Stimulated activated CD8-positive, alpha-beta memory T cell treated with anti-CD3 and anti-CD28 coated beads, Interleukin-7, amount 100 ng/mL, for 4 hours (primary cell): ENCODE results near the gene RNF212.
A peak's percentile ranks its signal among the peaks of the same experiment; 100 is the strongest.

Source experiments
- DNase-seq, 2 donors: peaks; one replicate each; pipeline ENCODE4 v3.0.0-alpha.2; 2020; ENCODE audit warnings: low read depth in 2 of 2

Gene RNF212

DNA sequence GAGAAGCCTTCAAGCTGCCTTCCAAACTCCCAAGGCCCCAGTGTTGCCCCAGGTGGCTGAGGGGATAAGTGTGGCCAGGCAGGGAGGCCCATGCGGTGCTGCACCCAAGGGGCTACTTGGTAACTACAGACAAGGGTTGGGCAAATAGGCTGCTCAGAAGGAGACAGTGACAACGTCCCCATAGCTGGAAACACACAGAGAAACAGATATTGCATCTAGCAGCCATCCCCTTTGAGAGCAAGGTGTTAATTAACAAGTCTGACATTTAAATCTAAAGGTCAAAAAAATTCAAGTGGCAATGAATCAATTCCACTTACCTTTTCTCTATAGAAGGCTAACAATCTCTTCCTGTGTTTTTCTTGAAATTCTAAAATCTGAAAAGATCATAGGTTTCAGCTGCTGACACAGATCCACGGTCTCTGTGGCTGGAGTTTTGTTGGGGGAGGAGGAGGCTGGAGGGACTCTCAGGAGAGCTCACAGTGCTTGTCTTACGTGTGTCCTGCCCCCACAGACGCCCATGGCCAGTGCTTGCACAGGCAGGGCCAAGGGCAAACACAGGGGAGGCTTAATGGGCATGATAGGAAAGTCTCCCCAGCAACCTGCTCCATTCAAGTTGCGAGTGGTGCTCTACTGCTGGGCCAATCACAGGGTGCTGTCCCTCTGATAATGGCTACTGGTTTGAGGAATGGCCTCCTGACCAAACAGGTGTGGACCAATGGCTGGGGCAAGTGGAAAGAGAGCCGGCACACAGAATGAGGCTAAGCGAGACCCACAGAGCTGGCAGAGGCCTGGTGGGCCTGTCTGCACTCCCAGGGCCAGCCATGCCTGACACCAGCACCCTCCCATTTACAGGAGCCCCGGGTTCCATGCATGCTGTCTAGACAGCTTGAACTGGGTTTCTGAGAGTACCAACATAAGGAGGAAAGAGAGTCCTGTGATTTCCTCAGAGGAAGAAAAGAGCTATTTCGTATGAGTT, 22.6 kb downstream of the RNF212 start:
- DNase-seq, result no peak

DNA sequence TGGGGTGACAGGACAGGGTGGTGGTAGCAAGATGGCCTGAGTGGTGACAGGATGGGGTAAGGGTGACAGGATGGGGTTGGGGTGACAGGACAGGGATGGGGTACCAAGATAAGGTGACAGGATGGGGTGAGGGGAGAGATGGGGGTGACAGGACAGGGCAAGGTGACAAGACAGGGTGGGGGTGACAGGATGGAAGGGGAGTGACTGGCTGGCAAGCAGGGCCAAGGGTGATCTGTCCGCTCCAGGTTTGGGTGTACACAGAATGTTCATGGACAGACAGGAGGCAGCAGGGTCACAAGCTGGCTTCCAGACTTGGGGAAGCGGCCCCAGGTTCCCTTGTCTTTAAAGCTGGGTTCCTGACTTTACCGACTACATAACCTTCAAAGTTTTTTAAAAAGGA, 23.3 kb downstream of the RNF212 start:
- no peak for DNase-seq

DNA sequence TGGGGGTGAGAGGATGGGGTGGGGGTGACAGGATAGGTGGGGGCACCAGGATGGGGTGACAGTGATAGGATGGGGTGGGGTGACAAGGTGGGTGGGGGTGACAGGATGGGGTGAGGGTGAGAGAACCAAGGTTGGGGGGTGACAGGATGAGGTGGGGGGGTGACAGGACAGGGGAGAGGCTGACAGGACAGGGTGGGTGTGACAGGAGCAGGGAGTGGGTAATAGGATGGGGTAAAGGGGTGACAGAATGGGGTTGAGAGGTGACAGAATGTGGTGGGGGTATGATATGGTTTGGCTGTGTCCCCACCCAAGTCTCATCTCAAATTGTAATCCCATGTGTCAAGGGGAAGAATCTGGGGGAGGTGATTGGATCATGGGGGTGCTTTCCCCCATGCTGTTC, 26.0 kb downstream of the RNF212 start:
- no peak for DNase-seq

DNA sequence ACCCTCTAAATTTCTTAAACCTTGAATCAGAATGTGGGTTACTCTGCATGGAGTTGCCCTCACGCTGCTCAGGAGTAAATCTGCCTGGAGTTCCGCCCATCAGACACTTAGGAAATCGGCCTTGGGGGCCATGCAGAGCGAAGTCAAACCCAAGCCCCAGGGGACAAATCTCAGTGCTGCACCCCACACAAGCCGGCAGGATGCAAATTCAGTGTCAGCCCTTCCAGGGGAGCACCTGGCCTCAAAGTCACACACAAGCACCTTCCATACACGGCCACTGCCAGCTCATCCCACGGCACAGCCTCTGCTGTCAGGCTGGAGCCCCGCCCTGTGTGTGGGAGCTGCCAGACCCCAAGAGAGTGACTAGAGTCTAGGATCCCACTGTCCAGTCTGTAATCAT, 27.4 kb downstream of the RNF212 start:
- DNase-seq, result no peak

DNA sequence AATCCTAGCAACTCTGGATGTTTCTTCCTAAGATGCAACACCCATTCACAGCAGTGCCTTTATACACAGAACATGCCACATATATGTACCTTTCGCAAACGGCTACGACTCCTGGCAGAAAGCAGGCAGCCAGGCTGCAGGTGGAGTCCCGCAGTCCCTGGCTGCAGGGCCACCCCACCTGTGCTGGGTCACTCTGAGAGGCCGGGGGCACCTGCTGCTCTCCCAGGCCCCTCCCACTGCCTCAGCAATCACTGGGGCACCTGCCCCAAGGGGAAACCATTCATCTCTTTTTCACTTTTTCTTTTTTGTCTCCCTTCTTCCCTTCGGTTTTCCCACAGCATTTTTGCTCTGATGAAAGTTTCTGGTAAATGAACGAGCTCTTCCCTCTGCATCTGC, 28.0 kb downstream of the RNF212 start:
- DNase-seq, result no peak

DNA sequence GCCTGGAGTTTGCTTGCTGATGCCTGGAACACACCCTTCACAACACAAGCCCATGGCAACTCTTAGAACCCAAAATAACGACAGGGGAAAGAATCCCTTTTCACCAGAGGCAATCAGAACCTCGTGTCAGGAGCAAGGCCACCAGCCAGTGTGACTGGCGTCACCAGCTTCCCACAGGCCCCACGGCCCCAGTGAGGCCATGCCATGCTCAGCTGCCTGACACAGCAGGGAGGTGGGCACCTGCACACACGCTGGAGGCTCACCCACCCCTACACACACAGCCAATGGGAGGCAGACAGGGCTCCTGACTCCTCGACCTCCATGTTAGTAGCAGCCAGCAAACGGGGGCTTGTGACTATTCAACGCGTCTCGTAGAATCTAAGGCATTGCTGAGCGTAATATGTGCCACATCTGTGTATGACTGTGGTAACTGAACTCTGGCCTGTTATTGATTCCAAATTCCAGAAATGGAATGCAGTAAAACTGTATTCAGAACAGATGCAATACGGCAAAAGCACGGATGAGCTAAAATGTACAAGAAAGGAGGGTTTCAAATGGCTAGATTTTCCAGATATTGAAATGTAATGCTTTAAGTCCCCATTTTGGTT, 28.5 kb downstream of the RNF212 start:
- no peak for DNase-seq

DNA sequence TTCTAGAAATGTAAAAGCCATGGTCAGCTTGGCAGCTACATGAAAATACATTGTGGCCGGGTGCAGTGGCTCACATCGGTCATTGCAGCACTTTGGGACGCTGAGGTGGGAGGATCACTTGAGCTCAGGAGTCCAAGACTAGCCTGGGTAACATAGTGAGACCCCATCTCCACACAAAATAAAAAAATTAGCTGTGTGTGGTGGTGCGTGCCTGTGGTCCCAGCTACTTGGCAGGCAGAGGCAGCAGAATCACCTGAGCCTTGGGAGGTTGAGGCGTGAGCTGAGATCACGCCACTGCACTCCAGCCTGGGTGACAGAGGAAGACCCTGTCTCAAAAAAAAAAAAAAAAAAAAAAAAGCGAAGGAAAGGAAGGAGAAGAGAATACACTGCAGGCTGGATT, 29.0 kb downstream of the RNF212 start:
- no peak for DNase-seq

DNA sequence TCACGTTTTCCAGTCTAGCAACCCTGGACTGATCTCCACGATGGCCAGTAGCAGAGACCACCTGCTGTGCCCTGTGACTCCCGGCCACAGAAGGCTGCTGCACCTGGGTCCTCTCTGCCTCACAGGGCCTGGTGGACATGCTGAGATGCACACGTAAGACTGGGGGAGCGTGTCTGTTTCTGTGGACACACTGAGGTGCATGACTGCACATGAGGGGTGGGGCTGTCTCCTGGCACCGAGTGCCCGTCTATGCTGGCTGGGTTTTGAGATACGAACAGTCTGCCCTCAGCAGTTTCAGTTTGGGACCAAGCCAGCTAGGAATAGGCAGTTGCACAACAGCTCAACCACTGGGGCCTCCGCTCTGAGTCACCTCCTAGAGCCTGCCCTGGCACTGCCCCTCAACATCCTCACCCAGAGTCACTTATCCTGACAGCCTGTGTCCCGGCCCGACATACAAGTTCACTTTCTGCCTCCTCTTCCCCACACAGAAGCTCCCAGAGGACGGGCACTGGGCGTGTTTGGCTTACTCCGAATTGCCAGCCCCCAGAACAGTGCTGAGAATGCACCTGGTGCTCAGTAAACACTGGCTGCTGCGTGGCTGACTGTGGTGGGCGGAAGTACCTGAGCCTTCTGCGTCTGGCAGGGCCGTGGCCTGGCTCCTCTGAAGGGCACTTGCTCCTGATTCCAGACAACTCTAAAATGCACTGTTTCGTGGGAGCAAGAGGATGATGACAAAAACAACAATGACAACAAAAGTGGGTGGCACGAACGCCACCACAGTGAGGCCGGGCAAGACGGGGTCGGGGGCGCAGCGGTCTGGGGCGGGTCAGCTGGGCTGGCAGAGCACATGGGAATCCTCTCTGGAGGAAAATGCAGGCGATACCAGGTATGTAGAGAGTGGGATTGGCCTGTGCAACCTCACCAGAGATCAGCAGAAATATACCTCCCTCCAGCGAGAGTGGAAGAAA, 30.9 kb downstream of the RNF212 start:
- DNase-seq, result no peak

DNA sequence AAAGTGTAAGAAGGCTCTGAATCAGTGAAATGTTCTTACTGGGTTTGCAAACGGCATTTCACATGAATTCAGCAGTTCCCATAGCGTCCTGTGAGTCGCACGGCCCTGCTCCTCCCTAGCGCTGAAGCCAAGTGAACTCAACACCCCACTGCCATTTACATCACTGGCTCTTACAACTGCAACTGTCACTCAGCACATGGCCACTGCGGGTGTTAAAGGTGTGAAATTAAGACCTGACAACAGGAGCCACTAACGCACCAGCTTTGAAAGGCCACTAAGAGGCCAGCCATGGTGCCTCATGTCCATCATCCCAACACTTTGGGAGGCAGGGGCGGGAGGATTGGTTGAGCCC, 31.7 kb downstream of the RNF212 start:
- DNase-seq, result no peak

DNA sequence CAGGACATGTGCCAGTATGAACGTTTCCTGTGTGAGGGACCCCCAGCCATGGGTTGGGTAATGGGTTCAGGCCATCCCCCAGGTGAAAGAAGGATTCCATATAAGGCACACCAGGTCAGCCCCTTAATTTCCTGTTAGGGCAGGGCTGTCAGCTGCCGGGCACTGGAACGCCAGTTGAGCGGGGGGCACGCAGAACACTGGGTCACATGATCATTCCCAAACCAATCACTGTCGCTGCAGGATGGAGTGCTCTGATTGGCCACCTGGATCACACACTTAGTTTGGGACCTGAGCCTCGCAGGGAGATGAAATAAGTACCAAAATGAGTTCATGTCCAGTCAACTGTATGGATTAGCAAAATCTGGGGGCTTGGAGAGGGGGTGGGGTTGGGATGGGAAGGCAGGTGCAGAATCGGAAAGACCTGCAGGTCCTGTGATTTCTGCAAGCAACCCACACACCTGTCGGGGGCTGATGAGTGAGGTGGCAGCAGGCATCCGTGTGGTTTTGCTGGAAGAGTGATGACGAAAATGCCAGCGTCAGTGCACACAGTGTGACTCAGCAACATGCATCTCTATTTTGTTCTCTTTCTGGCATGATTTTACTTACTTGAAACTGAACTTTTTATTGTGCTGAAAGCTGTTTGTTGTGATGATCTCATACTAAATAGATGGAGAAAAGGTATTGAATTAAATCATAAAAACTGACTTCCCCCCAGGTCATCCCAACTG, 32.2 kb downstream of the RNF212 start:
- no peak for DNase-seq

DNA sequence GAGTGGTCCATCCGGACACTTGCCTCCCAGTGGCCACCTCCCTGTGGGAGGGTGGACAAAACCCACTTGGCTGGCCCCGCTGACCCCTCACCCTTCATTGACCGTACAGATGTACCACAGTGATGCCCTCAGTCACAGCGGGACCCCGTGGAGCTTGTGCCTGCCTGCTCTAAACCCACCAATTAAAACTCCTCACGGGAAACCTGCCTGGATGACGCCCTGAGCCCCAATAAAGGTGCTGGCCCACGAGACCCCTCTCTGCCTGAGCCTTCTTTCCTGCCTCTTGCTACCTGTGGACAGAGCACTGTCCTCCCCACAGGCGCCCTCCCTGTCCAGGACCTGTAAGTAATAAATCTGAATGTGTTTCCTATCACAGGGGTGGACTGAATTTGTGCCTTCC, 32.9 kb downstream of the RNF212 start:
- DNase-seq, result no peak

DNA sequence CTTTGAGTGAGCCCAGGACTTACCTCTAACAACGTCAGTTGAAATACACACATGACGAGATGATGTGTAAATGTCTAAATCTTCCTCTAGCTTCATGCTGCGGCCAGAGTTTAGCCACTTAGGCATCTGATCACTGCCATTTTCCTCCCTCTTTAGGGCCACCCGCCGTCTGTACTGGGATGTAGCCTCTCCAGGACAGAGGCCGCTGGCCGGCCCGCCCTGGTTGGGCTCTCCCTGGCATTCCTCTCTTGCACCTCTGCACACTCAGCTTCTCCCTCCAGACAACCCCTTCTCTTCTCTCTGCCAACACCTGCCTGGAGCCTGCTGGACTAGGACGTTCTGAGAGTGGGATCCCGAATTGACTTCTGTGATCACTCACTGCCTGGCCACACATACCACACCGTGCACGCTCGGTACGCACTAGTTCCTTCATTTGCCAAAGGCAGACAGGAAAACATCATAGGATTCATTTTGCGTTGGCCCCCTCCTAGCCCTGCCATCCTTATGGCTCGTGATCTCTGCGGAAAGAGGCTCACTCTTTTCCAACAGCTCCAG, 33.6 kb downstream of the RNF212 start:
- DNase-seq, result no peak

DNA sequence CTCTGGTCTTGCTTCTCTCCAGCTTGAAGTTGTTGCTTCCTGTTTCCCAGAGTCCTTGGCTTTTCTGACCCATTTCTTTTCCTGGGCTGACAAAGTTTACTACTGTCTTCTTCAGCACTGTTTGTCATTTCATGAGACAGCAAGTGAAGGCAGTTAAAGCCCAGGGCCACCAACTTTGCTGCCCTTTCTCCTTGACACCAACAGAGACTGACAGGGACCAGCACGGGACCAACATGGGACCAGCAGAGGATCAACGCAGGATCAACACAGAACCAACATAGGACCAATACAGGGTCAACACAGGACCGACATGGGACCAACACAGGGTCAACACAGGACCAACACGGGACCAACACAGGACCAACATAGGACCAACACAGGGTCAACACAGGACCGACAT, 34.9 kb downstream of the RNF212 start:
- no peak for DNase-seq

DNA sequence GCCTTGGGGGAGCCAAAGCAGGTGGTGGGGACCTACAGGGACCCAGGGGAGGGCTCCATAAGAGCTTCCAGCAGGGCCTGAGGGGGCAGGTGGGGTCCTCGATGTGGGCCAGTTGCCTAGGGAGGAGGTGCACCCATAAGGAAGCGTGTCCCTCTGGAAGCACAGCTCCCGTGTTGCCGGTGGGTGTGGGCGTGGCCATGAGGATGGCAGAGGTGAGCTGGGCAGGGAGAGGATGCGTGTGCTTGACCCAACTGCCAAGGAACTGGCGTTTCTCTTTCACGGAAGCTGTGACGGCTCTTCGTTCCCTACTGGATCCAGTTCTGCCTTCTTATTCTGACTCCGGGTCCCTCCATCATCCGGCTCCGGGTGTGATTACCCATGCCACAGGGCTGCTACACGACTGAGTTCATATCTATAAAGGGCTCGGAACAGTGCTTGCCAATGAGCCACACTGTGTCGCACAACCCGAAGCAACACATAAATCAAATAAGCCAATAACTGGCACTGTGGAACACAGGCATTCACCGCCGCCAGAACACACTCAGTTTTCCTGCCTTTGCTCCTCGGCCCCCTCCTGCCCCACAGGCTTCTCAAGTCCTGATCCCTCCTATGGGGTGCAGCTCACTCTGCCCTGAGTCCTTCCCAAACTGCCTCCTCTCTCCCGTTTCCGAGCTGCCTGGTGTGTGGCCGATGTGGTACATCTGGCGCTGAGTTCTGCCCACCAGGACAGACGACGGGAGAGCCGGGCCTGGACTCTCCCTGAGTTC, 35.5 kb downstream of the RNF212 start:
- DNase-seq, result no peak

DNA sequence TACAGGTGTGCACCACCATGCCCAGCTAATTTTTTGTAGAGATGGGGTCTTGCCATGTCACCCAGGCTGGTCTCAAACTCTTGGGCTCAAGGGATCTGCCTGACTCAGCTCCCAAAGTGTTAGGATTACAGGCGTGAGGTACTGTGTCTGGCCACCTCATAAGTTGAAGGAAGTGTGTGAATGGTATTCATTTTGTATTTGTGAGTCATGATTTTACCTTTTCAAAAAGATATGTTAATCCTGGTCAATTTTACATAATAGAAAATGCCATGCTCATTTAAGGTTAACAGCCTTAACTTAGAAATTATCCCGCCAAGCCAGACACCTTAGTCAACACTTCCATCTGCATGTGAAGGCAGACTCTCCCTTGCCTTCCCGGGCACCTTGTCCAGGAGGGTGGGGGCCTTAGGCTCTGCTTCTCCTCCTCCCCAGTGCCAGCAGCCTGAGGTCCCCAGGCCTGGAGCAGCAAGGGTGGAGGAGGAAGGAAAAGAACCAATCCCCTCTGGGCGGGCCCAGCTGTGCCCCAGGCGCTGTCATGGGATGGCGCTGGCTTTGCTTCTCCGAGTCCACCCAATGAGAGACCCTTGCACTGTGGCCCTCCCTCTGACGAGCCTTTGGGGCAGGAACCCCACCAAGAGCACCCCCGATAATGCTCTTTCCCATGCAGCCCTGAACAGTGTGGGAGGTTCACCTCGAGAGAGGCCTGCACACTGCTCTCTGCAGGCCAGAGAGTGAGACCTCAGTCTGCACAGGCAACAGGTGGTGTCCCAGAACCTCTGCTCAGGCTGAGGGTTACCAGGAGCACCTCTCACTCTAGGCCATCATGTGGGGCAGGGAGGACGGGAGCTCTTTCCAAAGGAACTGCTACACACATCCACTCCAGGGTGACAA, 37.3 kb downstream of the RNF212 start:
- no peak for DNase-seq

DNA sequence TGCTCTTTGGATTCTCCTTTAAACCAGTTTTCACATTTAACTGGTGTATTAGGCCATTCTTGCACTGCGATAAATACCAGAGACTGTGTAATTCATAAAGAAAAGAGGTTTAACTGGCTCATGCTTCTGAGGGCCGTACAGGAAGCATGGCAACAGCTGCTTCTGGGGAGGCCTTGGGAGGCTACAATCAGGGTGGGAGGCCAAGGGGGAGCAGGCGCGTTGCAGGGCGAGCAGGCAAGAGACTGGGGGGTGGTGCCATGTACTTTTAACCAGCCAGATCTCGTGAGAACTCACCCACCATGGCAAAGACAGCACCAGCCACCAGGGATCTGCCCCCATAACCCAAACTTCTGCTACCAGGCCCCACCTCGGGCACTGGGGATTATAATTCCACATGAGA, 38.1 kb downstream of the RNF212 start:
- no peak for DNase-seq

DNA sequence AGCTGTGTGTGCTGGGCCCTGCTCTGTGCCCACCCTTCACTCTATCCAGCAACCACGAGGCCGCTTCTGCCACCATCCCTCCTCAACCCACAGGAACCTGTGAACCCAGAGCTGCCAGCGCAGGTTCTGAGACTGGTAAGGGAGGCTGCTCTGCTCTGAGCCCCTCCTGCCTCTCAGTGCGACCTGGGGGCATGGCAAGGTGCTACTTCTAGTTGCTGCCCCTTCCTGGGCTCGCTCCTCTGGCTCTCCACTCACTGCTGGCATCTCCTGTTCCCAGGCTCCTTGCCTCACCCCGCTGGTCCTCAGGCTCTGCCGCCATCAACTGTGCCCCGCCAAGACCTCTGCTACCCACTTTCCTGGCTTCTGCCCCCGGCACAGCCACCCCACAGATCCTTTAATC, 39.3 kb downstream of the RNF212 start:
- DNase-seq, result no peak

DNA sequence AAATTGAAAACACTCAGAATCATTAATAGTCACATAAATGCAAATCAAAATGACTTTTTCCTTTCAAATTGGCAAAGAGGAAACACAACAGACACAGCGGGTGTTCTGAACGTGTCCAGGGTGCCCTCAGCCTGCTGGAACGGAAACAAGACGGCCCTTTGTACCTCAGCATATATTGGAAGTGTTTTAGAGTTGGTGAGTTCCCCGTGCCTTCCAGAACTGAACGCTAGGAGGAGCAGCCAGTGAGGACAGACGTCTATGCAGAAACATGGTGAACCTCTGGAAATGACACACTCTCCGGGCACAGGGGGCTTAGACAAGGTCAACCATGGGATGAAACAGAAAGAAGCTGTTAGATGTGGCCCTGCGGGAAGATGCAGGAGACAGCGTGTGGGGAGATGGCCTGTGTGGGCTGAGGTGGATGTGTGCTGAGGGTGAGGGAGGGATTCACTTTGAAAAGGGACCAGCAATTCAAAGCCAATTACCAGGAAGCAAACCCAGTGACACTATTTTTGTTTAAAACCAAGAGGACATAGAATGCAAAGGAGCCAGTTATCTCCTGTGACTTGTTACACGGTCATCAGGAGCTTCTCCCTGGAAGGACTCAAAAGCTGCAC, 40.4 kb downstream of the RNF212 start:
- DNase-seq, result peak in 1 of 2 donors; percentile 20

DNA sequence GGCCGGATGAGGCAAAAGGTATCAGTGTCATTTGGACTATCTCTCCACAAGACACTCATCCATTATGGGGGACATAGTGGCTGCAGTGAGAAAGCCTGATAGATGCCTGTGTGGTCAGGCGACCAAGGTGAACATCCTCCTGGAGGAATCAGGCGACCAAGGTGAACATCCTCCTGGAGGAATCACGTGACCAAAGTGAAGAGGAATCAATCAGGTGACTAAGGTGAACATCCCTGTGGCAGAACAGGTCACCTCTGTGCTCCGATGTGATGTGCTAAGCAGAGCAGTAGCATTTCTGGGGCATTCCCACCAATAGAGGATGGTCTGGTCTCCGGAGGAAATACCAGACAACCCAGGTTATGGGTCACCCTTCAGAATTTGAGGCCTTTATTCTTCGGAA, 44.0 kb downstream of the RNF212 start:
- DNase-seq, result no peak
